NCI-H2107 treated with DMSO at 0.1 percent for 48 hours (cell line): ENCODE measurements around the gene DAPK1.

Source experiments
- DNase-seq: peaks from one replicate; lab custom pipeline; 2025; ENCODE audit not compliant: unreplicated experiment; lab: John Stamatoyannopoulos, UW

The DAPK1 gene

DNA sequence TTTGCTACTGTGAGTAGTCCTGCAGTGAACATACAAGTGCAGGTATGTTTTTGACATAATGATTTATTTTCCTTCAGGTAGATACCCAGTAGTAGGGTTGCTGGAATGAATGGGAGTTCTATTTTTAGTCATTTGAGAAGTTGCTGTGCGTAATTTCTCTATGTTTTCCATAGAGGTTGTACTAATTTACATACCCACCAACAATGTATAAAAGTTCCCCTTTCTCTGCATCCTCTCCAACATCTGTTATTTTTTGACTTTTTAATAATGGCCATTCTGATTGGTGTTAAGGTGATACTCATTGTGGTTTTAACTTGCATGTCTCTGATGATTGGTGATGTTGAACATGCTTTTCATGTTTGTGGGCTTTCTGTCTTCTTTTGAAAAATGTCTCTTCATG is 163.6 kb downstream of the DAPK1 start:
- no peak for DNase-seq

- DNase-seq, result no peak
Observed at GRCh38 chr9:87662808-87663528, 165.3 kb downstream of the DAPK1 start.

- no peak for DNase-seq
Observed at GRCh38 chr9:87663556-87663955, 165.9 kb downstream of the DAPK1 start.

- no peak for DNase-seq
Observed at GRCh38 chr9:87664153-87665060, 166.7 kb downstream of the DAPK1 start.

DNA sequence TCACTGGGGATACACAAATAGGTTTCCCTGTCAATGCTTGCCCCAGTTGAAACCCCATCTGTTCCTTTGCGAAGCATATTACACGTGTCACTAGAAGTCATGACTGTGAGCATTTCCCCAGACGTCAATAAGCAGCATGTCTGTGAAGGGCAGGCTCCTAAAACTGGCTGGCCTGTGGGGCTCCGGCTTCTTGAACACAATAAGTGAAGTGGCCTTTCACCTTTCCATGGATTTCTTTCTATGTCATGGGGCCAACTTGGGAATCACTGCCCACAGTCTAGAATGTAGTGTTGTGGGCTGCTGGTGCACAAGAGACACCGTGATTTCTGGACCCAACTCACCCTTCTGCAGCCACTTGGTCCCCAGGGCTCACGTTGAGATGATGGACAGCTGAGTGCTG is 167.8 kb downstream of the DAPK1 start:
- no peak for DNase-seq

DNA sequence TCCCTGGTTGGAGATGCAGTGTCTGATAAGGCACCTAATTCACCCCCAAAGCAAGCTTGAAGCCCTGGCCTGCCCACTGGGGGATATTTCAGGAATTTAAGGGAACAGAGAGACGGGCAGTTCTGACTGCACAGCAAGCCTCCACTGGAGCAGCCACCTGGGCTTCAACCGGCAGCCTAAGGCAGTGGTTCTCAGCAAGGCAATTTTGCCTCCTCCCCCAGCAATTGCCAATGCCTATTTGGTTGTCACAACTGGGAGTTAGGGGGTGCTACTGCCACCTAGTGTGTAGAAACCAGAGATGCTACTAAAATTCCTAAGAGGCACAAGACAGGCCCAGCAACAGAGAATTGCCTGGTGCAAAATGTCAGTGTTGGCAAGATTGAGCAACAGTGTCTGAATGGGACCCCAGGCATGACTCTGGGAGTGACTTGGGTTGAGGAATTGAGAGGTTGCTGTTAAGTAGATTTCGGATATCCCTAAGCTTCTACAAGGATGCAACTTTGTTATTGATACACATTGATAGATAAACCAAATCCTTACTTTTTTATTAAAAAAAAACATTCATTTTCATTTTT is 169.6 kb downstream of the DAPK1 start:
- DNase-seq, result no peak

DNA sequence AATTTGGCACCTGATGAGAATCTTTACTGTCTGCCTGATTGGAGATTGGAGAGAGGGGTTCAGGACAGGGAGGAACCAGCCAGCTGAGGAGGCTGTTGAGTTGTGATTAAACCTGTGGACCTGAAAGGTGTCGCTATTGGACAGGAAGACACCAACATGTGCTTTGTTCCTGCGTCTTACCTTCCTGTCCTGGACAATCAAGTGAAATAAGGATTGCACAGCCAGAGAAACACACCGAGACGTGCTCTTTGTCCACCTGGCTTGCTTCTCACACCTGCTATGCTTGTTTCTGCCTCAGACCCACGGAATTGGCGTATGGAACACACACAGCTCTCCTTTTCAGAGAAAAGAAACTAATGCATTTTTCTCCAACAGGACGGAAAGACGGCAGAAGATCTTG is 170.6 kb downstream of the DAPK1 start:
- no peak for DNase-seq

GRCh38 chr9:87668722-87669121 is 171.1 kb downstream of the DAPK1 start:
- no peak for DNase-seq

DNA sequence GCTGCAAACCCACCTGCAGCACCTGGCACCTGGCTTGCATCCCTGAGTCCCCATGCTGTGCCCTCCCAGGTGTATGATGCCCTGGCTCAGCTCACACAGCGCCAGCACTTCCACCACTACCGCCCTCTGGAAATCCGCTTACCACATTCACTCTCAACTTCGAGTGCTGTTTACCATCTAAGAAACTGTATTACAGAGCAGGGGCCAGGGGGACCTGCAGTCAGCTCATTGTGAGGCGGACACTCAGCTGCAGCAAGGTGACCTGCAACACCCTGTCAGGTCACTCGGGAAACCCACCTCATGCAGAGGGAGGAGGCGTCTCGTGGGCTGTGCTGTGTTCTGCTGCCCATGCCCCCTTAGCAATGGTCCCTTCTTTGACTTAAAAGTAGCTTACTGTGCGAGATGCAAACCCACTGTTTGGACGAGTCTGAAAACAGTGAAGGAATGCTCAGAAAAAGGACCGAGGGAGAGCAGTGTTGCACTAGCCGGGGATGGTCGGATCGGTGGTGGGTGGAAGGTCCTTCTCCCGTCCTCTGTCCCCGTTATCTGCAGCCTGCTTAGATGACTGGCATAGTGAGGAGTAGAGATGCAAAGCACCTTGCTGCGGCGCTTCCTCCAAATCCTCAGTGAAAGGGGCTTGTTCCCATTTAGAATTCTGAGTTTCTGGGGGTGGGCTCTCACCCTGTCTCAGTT is 173.1 kb downstream of the DAPK1 start:
- DNase-seq, result no peak

- DNase-seq, result no peak
Observed at GRCh38 chr9:87671478-87671877, 173.8 kb downstream of the DAPK1 start.

DNA sequence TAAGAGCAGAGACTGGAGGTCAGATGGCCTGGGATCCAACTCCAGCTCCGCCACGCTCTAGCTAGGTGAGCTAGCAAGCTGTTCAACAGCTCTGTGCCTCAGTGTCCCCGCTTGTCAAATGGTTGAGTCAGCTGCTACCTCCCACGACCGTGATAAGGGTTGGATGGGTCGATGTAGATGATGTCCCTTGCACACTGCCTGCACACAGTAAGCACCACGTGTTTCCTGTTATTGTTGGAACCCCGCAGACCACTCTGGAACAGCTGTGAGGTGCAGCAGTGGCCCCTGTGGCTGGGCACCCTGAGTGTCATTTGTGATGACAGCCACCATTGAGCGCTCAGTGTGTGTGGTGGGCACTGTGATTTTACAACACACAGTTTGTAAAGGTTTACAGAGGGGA is 174.3 kb downstream of the DAPK1 start:
- no peak for DNase-seq

GRCh38 chr9:87672586-87672985 is 174.9 kb downstream of the DAPK1 start:
- no peak for DNase-seq

GRCh38 chr9:87673446-87674120 is 175.9 kb downstream of the DAPK1 start:
- DNase-seq, result no peak

DNA sequence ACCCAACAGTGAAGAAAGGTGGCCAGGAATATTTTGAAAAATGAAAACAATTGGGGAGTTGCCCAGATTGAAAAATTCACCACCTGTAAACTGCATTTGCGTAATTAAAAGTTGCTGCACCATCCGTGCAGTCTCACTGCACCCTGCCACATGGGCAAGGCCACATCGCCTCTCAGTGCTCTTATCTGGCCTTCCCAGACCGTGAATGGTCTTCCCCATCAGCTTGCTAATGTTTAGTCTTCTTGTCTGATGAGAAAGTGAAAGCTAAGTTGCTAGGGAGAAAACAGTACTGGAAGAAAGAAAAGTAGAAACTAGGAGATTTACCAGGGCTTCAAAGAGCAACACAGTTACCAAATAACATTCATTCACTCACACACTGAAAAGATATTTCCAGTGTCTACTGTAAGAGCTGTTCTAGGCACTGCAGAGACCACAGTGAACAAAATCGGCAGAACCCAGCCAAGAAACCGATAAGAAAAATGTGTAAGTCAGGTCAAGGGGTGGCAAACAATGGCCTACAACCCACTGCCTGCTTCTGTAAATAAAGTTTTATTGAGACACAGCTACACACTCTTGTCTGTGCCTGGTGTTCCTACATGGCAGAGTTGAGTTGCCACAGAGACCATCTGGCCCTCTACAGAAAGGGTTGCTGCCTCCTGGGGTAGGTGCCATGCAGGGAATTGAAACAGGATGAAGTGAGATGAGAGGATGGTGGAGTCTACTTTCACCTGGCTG is 177.1 kb downstream of the DAPK1 start:
- no peak for DNase-seq

DNA sequence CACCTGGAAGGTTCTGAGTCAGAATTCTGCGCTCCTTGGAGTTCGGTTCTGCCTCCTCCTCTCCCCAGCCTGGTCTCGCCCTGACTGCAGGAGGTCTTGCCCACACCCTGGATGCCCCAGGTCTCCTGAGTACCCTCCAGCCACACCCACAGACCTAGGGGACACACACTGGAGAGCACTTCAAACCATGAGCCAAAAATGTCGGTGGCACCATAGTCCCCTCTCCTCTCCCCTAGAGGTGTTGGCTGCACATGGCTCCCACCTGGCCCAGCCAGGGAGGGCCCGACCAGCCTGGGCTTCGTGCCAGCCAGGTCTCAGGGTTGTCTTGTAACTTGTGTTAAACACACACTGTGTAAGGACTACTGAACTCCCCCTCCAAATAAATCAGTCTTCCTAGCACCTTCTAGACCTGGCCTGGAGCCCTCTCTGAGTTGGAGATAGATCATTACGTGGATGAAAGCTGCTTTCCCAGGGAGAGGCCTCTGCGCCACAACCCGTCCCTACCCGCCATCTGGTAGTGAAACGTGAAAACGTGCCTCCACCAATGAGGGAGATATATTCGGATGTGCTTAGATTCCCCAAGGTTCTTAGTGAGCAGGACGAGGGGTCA is 178.3 kb downstream of the DAPK1 start:
- no peak for DNase-seq

DNA sequence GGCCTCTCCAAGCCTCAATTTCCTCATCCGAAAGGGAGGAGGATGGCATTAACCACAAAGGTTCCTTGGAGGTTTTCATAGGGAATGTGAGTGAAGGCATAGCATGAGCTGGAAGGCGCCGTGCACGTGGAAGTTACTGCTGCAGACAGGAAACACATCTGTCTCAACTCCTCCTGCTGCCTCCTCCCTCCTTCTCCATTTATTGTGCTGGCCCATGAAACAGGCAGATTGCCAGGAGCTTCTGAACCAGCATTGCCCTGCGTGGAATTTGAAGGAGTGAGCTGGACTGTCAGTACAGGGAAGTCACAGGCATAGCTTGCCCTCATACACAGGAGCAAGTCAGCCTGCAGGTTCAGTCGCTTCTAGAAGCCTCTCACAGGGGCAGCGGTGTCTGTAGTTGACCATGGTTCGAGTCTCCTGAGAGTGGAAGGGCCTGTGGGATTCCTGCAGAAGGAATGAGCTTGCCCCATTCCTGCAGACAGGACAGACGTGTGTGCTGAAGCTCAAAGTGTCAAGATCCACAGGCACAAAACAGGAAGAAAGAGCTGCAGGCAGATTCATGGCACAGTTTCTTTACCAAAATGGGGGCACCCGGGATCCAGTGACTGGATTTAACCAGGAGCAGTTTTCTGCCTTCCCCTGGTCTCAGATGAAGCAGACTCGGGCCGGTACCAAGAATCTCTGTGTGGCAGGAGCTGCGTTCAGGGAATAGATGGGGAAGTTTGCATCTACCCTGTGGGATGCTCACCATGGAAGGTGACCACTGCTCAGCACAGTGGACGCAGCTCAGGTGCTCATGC is 179.5 kb downstream of the DAPK1 start:
- DNase-seq, result no peak

DNA sequence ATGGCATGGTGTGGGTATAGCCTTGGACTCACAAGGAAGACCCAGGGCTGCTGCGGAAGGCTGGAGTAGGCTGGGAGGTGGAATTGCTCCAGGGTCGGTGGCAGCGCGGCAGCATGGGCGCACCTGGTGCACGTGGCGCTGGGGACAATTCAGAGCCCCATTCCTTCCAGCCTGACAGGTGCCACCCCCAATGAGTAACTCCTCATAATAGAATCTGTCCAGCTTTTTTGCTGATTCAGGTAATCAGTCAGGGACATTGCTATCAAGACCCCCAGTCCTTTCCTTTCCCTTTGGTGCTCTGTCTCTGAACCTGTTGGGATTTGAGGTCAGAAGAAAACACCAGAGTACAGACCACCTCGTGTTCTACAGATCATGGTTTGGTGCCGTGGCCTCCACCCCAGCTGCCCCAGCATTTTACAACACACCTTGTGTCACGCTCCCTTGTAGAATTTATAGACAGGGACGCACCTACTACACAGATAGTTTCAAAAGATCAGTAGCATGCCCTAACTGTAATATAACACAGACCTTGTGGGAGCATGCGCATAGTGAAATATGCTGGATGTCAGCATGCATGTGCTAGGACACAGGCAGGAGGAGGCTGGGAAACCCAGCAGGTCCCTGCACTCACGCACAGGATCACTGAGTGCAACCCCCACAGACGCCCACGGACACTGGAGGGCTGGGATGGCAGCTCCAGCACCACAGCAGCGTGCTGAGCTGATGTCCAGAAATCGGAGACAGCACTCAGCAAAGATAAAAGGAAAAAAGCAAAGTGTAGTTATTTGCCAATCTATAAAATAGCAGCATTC is 180.3 kb downstream of the DAPK1 start:
- DNase-seq, result no peak
